CD4-positive, alpha-beta T cell treated with Interleukin-6 at 100 ng/mL for 8 hours (primary cell): Measurements from ENCODE around the gene FOXJ1.

ENCODE experiments used
- DNase-seq: peaks from one replicate; pipeline ENCODE4 v3.0.0-alpha.2; 2020; ENCODE audit warnings: mixed read lengths, low spot score

Gene FOXJ1

GRCh38 chr17:76091526-76092286 lies 49.3 kb downstream of the FOXJ1 start:
- no peak for DNase-seq

GRCh38 chr17:76090517-76091129 lies 50.4 kb downstream of the FOXJ1 start:
- DNase-seq, result no peak

- no peak for DNase-seq
Measured at GRCh38 chr17:76089680-76090516, 51.1 kb downstream of the FOXJ1 start.

GRCh38 chr17:76088868-76089576 lies 52.0 kb downstream of the FOXJ1 start:
- no peak for DNase-seq

- no peak for DNase-seq
Measured at GRCh38 chr17:76088041-76088867, 52.8 kb downstream of the FOXJ1 start.

- no peak for DNase-seq
Measured at GRCh38 chr17:76087531-76087930, 53.5 kb downstream of the FOXJ1 start.

- DNase-seq, result no peak
Measured at GRCh38 chr17:76086384-76086783, 54.7 kb downstream of the FOXJ1 start.
